HG03460 (cell line): Measurements from ENCODE around the gene LAMP2.

Experiments
- ATAC-seq: cut with Tn5 transposase; IDR thresholded peaks from one replicate; pipeline ENCODE4 v1.9.1; 2021; ENCODE audit not compliant: unreplicated experiment

The LAMP2 gene

GRCh38 chrX:120457766-120458180 lies 11.3 kb downstream of the LAMP2 start:
- ATAC-seq: peak; percentile 94

- no peak for ATAC-seq
Measured at GRCh38 chrX:120456973-120457372, 12.1 kb downstream of the LAMP2 start.

GRCh38 chrX:120453985-120454384 lies 15.1 kb downstream of the LAMP2 start:
- ATAC-seq: no peak

GRCh38 chrX:120452131-120452530 lies 17.0 kb downstream of the LAMP2 start:
- ATAC-seq: no peak

GRCh38 chrX:120450163-120450562 lies 18.9 kb downstream of the LAMP2 start:
- no peak for ATAC-seq

- ATAC-seq: no peak
Measured at GRCh38 chrX:120446498-120446897, 22.6 kb downstream of the LAMP2 start.

GRCh38 chrX:120439921-120440320 lies 29.2 kb downstream of the LAMP2 start:
- no peak for ATAC-seq

- no peak for ATAC-seq
Measured at GRCh38 chrX:120429776-120430540, 39.1 kb downstream of the LAMP2 start.

GRCh38 chrX:120428309-120428708 lies 40.8 kb downstream of the LAMP2 start:
- no peak for ATAC-seq

- no peak for ATAC-seq
Measured at GRCh38 chrX:120426599-120426998, 42.5 kb downstream of the LAMP2 start.

- peak; percentile 65 for ATAC-seq
Measured at GRCh38 chrX:120419463-120419862, 49.6 kb downstream of the LAMP2 start.

- ATAC-seq: no peak
Measured at GRCh38 chrX:120408168-120408567, 60.9 kb downstream of the LAMP2 start.

GRCh38 chrX:120406638-120407037 lies 62.5 kb downstream of the LAMP2 start:
- ATAC-seq: no peak

GRCh38 chrX:120402369-120402768 lies 66.7 kb downstream of the LAMP2 start:
- no peak for ATAC-seq

- no peak for ATAC-seq
Measured at GRCh38 chrX:120401301-120401700, 67.8 kb downstream of the LAMP2 start.

GRCh38 chrX:120380699-120381098 lies 88.4 kb downstream of the LAMP2 start:
- ATAC-seq: no peak

- no peak for ATAC-seq
Measured at GRCh38 chrX:120379937-120380681, 89.0 kb downstream of the LAMP2 start.

GRCh38 chrX:120378570-120378969 lies 90.5 kb downstream of the LAMP2 start:
- no peak for ATAC-seq
